ENCODE measurements around the gene PRRG2. TPM values are rescaled to one million over a fixed set of nuclear protein-coding genes. Genes with fewer than 3 reads are reported as not detected.

The PRRG2 gene
- total RNA-seq, 1 experiment from 2014 or later, result 3.3 TPM

- Mint-ChIP-seq H3K4me1 (peaks cover 60 to 77% of the 10 kb centered on the region in 2 experiments), H3K4me3 (peak within 1 kb of the TSS; percentile 94 to 99)
- H2BK20ac ChIP-seq (ENCODE audit: low read depth, low read length, poor library complexity, severe bottlenecking), result no peak within 1 kb of the TSS
These were observed 59.2 kb downstream of the PRRG2 start, which contains the start of gene RRAS for GRCh38 chr19:49640113-49640898. Gene RRAS, minus strand, starts transcription at chr19:49640143. Its CDS starts 45 bp downstream, at chr19:49640098.

More at GRCh38 chr19:49640113-49640898, 59.2 kb downstream of the PRRG2 start, which contains the start of gene RRAS:
- H3T11ph ChIP-seq (ENCODE audit: low read length), result peak within 1 kb of the TSS; percentile 85
- no peak within 1 kb of the TSS for H4K5ac ChIP-seq (ENCODE audit: insufficient read length, low read depth, low read length)
- no peak within 1 kb of the TSS for H2AFZ ChIP-seq (ENCODE audit: low read length)
- peak within 1 kb of the TSS; percentile 99 to 100 (median 100) for H3K27ac Mint-ChIP-seq
- H3K27ac ChIP-seq (ENCODE audit: insufficient read length, low read depth, low read length), result peak within 1 kb of the TSS; percentile 89
- H3K79me1 ChIP-seq (ENCODE audit: insufficient read depth, low read depth, low read length, poor library complexity, severe bottlenecking), result peaks cover 10% of the 10 kb centered on the region
- H3K27me3 ChIP-seq (ENCODE audit: insufficient read depth, low read length), result no peaks in the 10 kb centered on the region
- no peak within 1 kb of the TSS for H4K91ac ChIP-seq (ENCODE audit: insufficient read length, low read depth, low read length)
- H3K79me2 ChIP-seq (ENCODE audit: insufficient read depth, low read length), result peaks cover 9% of the 10 kb centered on the region
- peak within 1 kb of the TSS; percentile 63; the same call in 1 of the 2 replicates for H3K4ac ChIP-seq (ENCODE audit: low read depth, low read length)
- H2BK120ac ChIP-seq (ENCODE audit: low read depth, low read length, poor library complexity, severe bottlenecking), result peak within 1 kb of the TSS; percentile 62
- H2BK12ac ChIP-seq (ENCODE audit: insufficient read length, low read depth, low read length), result peak within 1 kb of the TSS; percentile 29
- no peaks in the 10 kb centered on the region for H3K9me3 ChIP-seq (ENCODE audit: control insufficient read depth, low read depth, low read length)
- no peak within 1 kb of the TSS for H2BK15ac ChIP-seq (ENCODE audit: low read depth, low read length)
- H3K9ac ChIP-seq (ENCODE audit: extremely low read depth, insufficient read length, low read length), result peak within 1 kb of the TSS; percentile 74
- H2AK5ac ChIP-seq (ENCODE audit: insufficient read length, low read length), result no peak within 1 kb of the TSS
- no peak within 1 kb of the TSS for H3K56ac ChIP-seq (ENCODE audit: insufficient read length, low read depth, low read length)
- no CpG with 5 or more reads among the region's 51 CpGs for WGBS (ENCODE audit: extremely low coverage, insufficient read length, low lambda C conversion rate)
- no peaks in the 10 kb centered on the region; a peak in 1 of 5 replicates for H3K9me3 Mint-ChIP-seq
- peak within 1 kb of the TSS; percentile 81 for H3K14ac ChIP-seq (ENCODE audit: insufficient read depth, low read length)
- peaks cover 18% of the 10 kb centered on the region for H3K23me2 ChIP-seq (ENCODE audit: insufficient read length, low read depth, low read length, poor library complexity, severe bottlenecking)
- H3K23ac ChIP-seq (ENCODE audit: insufficient read length, low read depth, low read length), result no peak within 1 kb of the TSS
- no peaks in the 10 kb centered on the region for H4K20me1 ChIP-seq (ENCODE audit: control insufficient read depth, insufficient read depth, insufficient read length)
- H2BK5ac ChIP-seq (ENCODE audit: insufficient read length, low read length), result peak within 1 kb of the TSS; percentile 83
- DNase-seq, result peak; percentile 99
- H3K4me1 ChIP-seq (ENCODE audit: insufficient read depth, low read length), result no peaks in the 10 kb centered on the region; the same call in 1 of the 2 replicates
- H3K4me2 ChIP-seq (ENCODE audit: insufficient read depth, insufficient read length, low read length), result peak within 1 kb of the TSS; percentile 91
- H4K8ac ChIP-seq (replicated peaks; ENCODE audit: insufficient read length, low read depth, low read length), result no peak within 1 kb of the TSS
- peak within 1 kb of the TSS; percentile 87 for H3K18ac ChIP-seq (ENCODE audit: insufficient read length, low read depth, low read length)
- no peak for TF ChIP-seq CTCF (conservative IDR thresholded peaks at IDR 0.05)
- peaks cover 21% of the 10 kb centered on the region for H3K27me3 Mint-ChIP-seq (ENCODE audit: low read depth)
- H3K36me3 Mint-ChIP-seq (ENCODE audit: insufficient read depth in 1 of 3, low read depth in 3 of 3), result peaks cover 5 to 17% (median 7%) of the 10 kb centered on the region in 3 experiments; a peak in 6 of 7 replicates

Other genes with a start within 250 kb of the PRRG2 start
- gene CD37, start 245.9 kb upstream of the PRRG2 start, total RNA-seq (2021), result not detected in 2 replicates
- 118 and 126 TPM in 2 replicates for gene TEAD2, start 218.9 kb upstream of the PRRG2 start, total RNA-seq (2021)
- 2.3 and 3.5 TPM in 2 replicates for gene DKKL1, start 217.4 kb upstream of the PRRG2 start, total RNA-seq (2021)
- gene KASH5, start 193.1 kb upstream of the PRRG2 start, total RNA-seq (2021), result 0.39 TPM in 1 of 2 replicates, not detected in the other
- gene PTH2, start 157.9 kb upstream of the PRRG2 start, total RNA-seq (2021), result 0.92 and 0.96 TPM in 2 replicates
- gene GFY, start 155.9 kb upstream of the PRRG2 start, total RNA-seq (2021), result 1.1 and 1.3 TPM in 2 replicates
- 1.1 and 1.3 TPM in 2 replicates for gene SLC17A7, start 139.8 kb upstream of the PRRG2 start, total RNA-seq (2021)
- 166 and 171 TPM in 2 replicates for gene PIH1D1, start 129.5 kb upstream of the PRRG2 start, total RNA-seq (2021)
- gene ALDH16A1, start 128.1 kb upstream of the PRRG2 start, total RNA-seq (2021), result 51.7 and 54.4 TPM in 2 replicates
- gene FLT3LG, start 107.1 kb upstream of the PRRG2 start, total RNA-seq (2021), result 2.1 and 2.6 TPM in 2 replicates
- 3,286 and 3,356 TPM in 2 replicates for gene RPL13A, start 93.7 kb upstream of the PRRG2 start, total RNA-seq (2021)
- gene RPS11, start 84.9 kb upstream of the PRRG2 start, total RNA-seq (2021), result 2,503 and 2,512 TPM in 2 replicates
- 41.1 and 45.4 TPM in 2 replicates for gene FCGRT, start 68.7 kb upstream of the PRRG2 start, total RNA-seq (2021)
- 14.5 and 15.0 TPM in 2 replicates for gene RCN3, start 53.3 kb upstream of the PRRG2 start, total RNA-seq (2021)
- 75.1 and 78.4 TPM in 2 replicates for gene NOSIP, start 760 bp upstream of the PRRG2 start, total RNA-seq (2021)
- gene PRR12, start 9.9 kb downstream of the PRRG2 start, total RNA-seq (2021), result 64.2 and 65.9 TPM in 2 replicates
- gene RRAS, start 58.8 kb downstream of the PRRG2 start, total RNA-seq (2021), result 8.3 and 9.9 TPM in 2 replicates
- 85.3 and 86.4 TPM in 2 replicates for gene SCAF1, start 60.9 kb downstream of the PRRG2 start, total RNA-seq (2021)
- gene IRF3, start 84.5 kb downstream of the PRRG2 start, total RNA-seq (2021), result 185 and 205 TPM in 2 replicates
- 145 and 154 TPM in 2 replicates for gene BCL2L12, start 84.6 kb downstream of the PRRG2 start, total RNA-seq (2021)
- gene PRMT1, start 96.0 kb downstream of the PRRG2 start, total RNA-seq (2021), result 504 and 505 TPM in 2 replicates
- gene ADM5, start 108.3 kb downstream of the PRRG2 start, total RNA-seq (2021), result 13.5 and 13.6 TPM in 2 replicates
- 66.4 and 74.6 TPM in 2 replicates for gene CPT1C, start 109.8 kb downstream of the PRRG2 start, total RNA-seq (2021)
- gene TSKS, start 182.0 kb downstream of the PRRG2 start, total RNA-seq (2021), result 0.28 and 0.37 TPM in 2 replicates
- 108 and 109 TPM in 2 replicates for gene AP2A1, start 185.7 kb downstream of the PRRG2 start, total RNA-seq (2021)
- gene FUZ, start 232.0 kb downstream of the PRRG2 start, total RNA-seq (2021), result 25.1 and 29.7 TPM in 2 replicates
- gene MED25, start 237.0 kb downstream of the PRRG2 start, total RNA-seq (2021), result 76.7 and 77.5 TPM in 2 replicates

All from H9 (cell line).